GM19397 (cell line): ENCODE data around the gene LILRB3.

Source experiments
- ATAC-seq: cut with Tn5 transposase; IDR thresholded peaks from one replicate; pipeline ENCODE4 v1.9.1; 2021; ENCODE audit warnings: mild to moderate bottlenecking, moderate library complexity; ENCODE audit not compliant: unreplicated experiment

The LILRB3 gene

GRCh38 chr19:54169149-54169740 is 53.6 kb downstream of the LILRB3 start:
- ATAC-seq: no peak

DNA sequence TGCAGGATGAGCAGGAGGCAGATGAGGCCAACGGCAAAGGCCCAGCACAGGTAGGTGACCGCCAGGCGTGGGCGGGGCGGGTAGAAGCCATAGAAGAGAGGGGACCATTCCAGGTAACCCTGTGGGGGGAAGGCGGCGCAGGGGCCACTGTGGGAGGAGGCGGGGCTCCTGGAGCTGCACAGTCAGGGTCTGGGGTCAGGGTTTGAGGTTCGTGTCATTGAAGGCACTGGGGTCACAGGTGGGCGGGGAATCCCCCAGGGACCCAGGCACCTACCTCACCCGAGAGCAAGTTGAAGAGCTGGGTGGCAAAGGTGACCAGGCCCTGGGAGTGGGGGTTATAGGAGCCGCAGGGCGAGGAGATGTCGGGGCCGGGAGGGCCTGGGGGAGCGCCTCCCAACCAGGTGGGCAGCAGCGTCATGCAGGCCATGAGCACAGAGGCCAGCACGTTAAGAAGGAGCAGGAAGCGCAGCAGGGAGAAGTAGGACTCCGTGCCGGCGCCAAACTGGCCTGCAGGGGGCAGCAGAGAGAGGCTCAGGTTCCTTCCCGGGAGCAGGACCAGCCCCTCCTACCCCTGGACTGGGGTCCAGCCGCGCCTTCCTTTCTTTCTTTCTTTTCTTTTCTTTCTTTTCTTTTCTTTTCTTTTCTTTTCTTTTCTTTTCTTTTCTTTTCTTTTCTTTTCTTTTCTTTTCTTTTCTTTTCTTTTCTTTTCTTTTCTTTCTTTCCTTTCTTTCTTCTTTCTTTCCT is 54.5 kb downstream of the LILRB3 start:
- ATAC-seq: peak; percentile 50
